GM19467 (cell line): ENCODE measurements around the gene PPWD1.
"Not testable (repeated sequence)": the region's sequence is repeated elsewhere in the genome, so short reads cannot be mapped to it uniquely, and the experiment has no call there.

Source experiments
- ATAC-seq: cut with Tn5 transposase; IDR thresholded peaks from one replicate; pipeline ENCODE4 v1.9.1; 2021; ENCODE audit warnings: mild to moderate bottlenecking, moderate library complexity; ENCODE audit not compliant: unreplicated experiment

The PPWD1 gene

GRCh38 chr5:65621961-65622360, 58.9 kb downstream of the PPWD1 start:
- not testable (repeated sequence) for ATAC-seq

- ATAC-seq, result no peak
Measured at GRCh38 chr5:65623482-65623881, 60.4 kb downstream of the PPWD1 start.

- ATAC-seq, result peak; percentile 93
Measured at GRCh38 chr5:65624025-65624570, 61.0 kb downstream of the PPWD1 start, which contains the start of gene TRIM23. Gene TRIM23, minus strand, starts transcription at chr5:65624333. Its CDS starts 59 bp downstream, at chr5:65624274.

GRCh38 chr5:65624571-65625555, 61.8 kb downstream of the PPWD1 start, which contains the start of the genes SHLD3 and TRAPPC13:
Gene SHLD3, plus strand, starts transcription at chr5:65625027. Its CDS starts 4,561 bp downstream, at chr5:65629588.
Gene TRAPPC13, plus strand, starts transcription at chr5:65625027. Its CDS starts 34 bp downstream, at chr5:65625061.
- peak; percentile 70 for ATAC-seq

DNA sequence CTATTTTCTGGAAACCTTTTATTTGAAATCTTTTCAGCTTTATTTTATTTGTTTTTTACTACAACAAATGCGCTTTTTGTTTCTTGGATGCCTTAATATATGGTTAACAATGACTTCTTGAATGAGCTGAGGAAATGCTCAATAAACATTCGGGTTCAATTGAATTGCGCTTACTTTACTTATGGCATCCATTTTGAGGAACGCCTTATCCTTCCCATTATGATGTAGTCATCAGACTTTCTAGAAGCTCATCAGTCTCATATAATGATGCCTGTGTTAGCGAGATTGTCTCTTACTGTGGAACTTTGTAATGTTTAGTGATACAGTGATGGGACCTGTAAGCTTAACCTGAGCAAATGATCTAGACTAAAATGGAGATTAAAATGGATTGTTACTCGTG, 62.6 kb downstream of the PPWD1 start:
- no peak for ATAC-seq

DNA sequence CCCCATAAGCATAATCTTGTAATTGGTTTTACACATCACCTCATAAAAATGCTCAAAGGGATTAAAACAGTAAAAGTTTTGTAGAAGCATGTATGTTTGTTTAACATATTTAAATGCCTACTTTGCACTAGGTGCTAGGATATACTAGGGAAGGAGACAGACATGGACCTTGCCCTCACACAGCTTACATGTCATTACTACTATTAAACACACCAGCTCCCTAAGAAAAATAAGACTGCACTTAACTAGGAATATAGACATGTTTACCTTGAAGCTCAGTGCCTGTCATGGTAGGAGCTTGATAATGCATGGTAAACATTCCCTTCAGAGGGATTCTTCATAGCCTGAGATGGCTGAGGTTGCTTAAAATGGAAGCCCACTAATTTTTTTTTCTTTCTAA, 67.9 kb downstream of the PPWD1 start:
- no peak for ATAC-seq
